SW 1271 (cell line): ENCODE data around the gene CDK7.
"Not testable (repeated sequence)": the region's sequence is repeated elsewhere in the genome, so short reads cannot be mapped to it uniquely, and the experiment has no call there.

Experiments used
- DNase-seq, 2 experiments: peaks; one replicate each; lab custom pipeline; 2025; lab: John Stamatoyannopoulos, UW

CDK7 gene

GRCh38 chr5:69234457-69235268, at the start of gene CDK7:
TSS of gene CDK7 (plus strand) at chr5:69234886. CDS start at chr5:69234976, 90 bp downstream.
- peak; percentile 89 to 97 for DNase-seq

- DNase-seq: no peak
These were observed 47.3 kb upstream of the CDK7 start for GRCh38 chr5:69187342-69187741.

- no peak for DNase-seq
These were observed 45.9 kb upstream of the CDK7 start for GRCh38 chr5:69188811-69189161.

GRCh38 chr5:69189162-69190086, 45.3 kb upstream of the CDK7 start, which contains the start of gene CENPH:
TSS of gene CENPH (plus strand) at chr5:69189583. CDS start at chr5:69189635, 52 bp downstream.
- peak; percentile 88 to 96 for DNase-seq

GRCh38 chr5:69202497-69202896, 32.2 kb upstream of the CDK7 start:
- no peak for DNase-seq

GRCh38 chr5:69206528-69207190, 28.0 kb upstream of the CDK7 start:
- peak in 1 of 2 experiments; percentile 49 for DNase-seq

GRCh38 chr5:69209602-69210001, 25.1 kb upstream of the CDK7 start:
- no peak for DNase-seq

- DNase-seq: no peak
These were observed 23.5 kb upstream of the CDK7 start for GRCh38 chr5:69211200-69211599.

- no peak for DNase-seq
These were observed 22.7 kb upstream of the CDK7 start for GRCh38 chr5:69212022-69212421.

- DNase-seq: no peak
These were observed 21.0 kb upstream of the CDK7 start for GRCh38 chr5:69213513-69214215.

GRCh38 chr5:69217151-69217511, 17.6 kb upstream of the CDK7 start:
- DNase-seq: no peak

- peak; percentile 81 to 95 for DNase-seq
These were observed 16.8 kb upstream of the CDK7 start for GRCh38 chr5:69217548-69218526.

GRCh38 chr5:69219939-69220338, 14.7 kb upstream of the CDK7 start:
- DNase-seq: no peak

GRCh38 chr5:69220371-69220770, 14.3 kb upstream of the CDK7 start:
- DNase-seq: not testable (repeated sequence)

GRCh38 chr5:69220833-69221232, 13.9 kb upstream of the CDK7 start:
- DNase-seq: not testable (repeated sequence)

- DNase-seq: no peak
These were observed 10.2 kb upstream of the CDK7 start for GRCh38 chr5:69224520-69224919.

- no peak for DNase-seq
These were observed 8.8 kb upstream of the CDK7 start for GRCh38 chr5:69225860-69226259.

GRCh38 chr5:69230181-69230580, 4.5 kb upstream of the CDK7 start:
- no peak for DNase-seq

GRCh38 chr5:69231281-69231680, 3.4 kb upstream of the CDK7 start:
- no peak for DNase-seq

- DNase-seq: no peak
These were observed 2.8 kb upstream of the CDK7 start for GRCh38 chr5:69231851-69232250.
